Neural crest cell (in vitro differentiated cells): ENCODE results near the gene LRRN3. TPM values are rescaled to one million over a fixed set of nuclear protein-coding genes. Genes with fewer than 3 reads are reported as not detected.

Source experiments
- DNase-seq: peaks from one replicate; pipeline ENCODE4 v3.0.0; 2021; ENCODE audit warnings: low read depth, mixed read lengths, low spot score
- H3K27ac Mint-ChIP-seq: one replicate; pipeline ENCODE4 v1.8.0; 2021; ENCODE audit warnings: mild to moderate bottlenecking, mixed read lengths; ENCODE audit not compliant: unreplicated experiment
- H3K27me3 Mint-ChIP-seq: 2 replicates; pipeline ENCODE4 v1.8.0; 2021; ENCODE audit warnings: low read depth, mild to moderate bottlenecking, mixed read lengths
- H3K36me3 Mint-ChIP-seq: 2 replicates; pipeline ENCODE4 v1.8.0; 2021; ENCODE audit warnings: low read depth, mild to moderate bottlenecking, mixed read lengths
- H3K4me1 Mint-ChIP-seq: 2 replicates; pipeline ENCODE4 v1.8.0; 2021; ENCODE audit warnings: mixed read lengths
- H3K4me3 Mint-ChIP-seq: one replicate; pipeline ENCODE4 v1.8.0; 2021; ENCODE audit warnings: mild to moderate bottlenecking, mixed read lengths
- H3K9me3 Mint-ChIP-seq: 2 replicates; pipeline ENCODE4 v1.8.0; 2021; ENCODE audit warnings: mixed read lengths
- total RNA-seq: library from RNA; stranded (reverse); gene quantifications from 2 replicates; pipeline ENCODE4 v1.2.1, GENCODE V29; 2021
- TF ChIP-seq, protein P1 (sequence below): fragments of 200-600 bp; sonication (generic); conservative IDR thresholded peaks from 2 replicates; pipeline ENCODE4 v1.5.0; 2021; ENCODE audit warnings: antibody characterized with exemption, mild to moderate bottlenecking

The LRRN3 gene
- total RNA-seq, 1 donor from 2014 or later: 7.1 TPM

DNA sequence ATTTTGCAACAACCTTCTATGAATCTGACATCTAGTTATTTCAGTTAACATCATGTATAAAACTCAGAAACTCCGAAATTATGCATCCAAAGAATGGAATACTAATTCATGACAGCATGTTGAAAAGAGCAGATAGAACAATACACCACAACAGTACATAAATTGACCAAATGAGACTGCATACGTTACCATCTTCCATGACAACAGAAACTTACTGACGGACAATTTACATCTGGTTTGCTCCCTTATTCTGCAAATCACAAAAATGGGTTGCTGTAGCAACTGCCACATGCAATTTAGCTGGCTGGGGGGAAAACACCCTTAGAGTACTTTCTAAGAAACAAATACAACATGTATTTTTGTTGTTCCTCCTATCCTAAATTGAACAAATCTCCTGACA, 14.3 kb downstream of the LRRN3 start:
- Mint-ChIP-seq H3K4me1 (peaks cover 18% of the 10 kb centered on the region), H3K36me3 (no peaks in the 10 kb centered on the region), H3K27ac (no peak overlapping the region), H3K4me3 (no peak overlapping the region), H3K9me3 (no peaks in the 10 kb centered on the region), H3K27me3 (no peaks in the 10 kb centered on the region)
- no peak for DNase-seq
- TF ChIP-seq, protein P1, sequence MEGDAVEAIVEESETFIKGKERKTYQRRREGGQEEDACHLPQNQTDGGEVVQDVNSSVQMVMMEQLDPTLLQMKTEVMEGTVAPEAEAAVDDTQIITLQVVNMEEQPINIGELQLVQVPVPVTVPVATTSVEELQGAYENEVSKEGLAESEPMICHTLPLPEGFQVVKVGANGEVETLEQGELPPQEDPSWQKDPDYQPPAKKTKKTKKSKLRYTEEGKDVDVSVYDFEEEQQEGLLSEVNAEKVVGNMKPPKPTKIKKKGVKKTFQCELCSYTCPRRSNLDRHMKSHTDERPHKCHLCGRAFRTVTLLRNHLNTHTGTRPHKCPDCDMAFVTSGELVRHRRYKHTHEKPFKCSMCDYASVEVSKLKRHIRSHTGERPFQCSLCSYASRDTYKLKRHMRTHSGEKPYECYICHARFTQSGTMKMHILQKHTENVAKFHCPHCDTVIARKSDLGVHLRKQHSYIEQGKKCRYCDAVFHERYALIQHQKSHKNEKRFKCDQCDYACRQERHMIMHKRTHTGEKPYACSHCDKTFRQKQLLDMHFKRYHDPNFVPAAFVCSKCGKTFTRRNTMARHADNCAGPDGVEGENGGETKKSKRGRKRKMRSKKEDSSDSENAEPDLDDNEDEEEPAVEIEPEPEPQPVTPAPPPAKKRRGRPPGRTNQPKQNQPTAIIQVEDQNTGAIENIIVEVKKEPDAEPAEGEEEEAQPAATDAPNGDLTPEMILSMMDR: no peak

DNA sequence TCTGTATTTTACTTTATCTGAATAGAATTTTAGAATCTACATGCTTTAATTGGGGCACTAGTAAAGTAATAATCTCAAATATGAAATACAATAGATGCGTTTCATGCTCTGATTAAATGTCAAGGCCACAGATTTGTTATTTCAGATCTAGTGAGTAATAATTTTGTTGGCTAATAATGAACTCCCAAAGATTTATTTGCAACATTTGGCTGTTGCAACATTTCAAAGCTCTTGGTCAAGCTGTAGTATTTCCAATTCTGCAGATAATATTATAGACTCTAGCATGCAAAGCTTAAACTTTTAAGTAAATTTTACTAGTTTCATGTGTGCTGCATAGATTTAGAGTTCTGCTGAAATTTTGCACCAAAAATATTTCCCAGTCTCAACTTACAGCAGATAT, 16.7 kb downstream of the LRRN3 start:
- TF ChIP-seq, protein P1: no peak
- no peak for DNase-seq
- Mint-ChIP-seq H3K9me3 (no peaks in the 10 kb centered on the region), H3K27me3 (no peaks in the 10 kb centered on the region), H3K27ac (no peak overlapping the region), H3K4me1 (peaks cover 23% of the 10 kb centered on the region), H3K4me3 (no peak overlapping the region), H3K36me3 (peaks cover 3% of the 10 kb centered on the region)

DNA sequence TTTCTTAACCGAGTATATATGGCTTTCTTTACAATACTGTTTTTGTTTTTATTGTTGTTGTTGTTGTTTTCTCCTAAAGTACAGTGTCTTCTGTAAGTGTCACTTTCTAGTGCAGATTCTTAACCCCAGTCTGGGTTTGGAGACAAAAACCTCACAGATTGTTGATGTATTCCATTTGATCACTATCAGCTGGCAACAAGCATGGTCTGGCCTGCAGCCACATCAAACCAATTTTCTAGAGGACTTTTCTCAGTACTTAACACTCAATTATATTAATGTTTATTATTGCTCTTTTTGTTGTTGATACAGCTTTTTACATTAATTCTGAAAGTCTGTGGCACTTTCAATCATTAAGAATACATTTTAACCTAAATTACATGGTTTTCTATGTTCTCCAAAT, 17.1 kb downstream of the LRRN3 start:
- TF ChIP-seq, protein P1: no peak
- Mint-ChIP-seq H3K9me3 (no peaks in the 10 kb centered on the region), H3K36me3 (peaks cover 3% of the 10 kb centered on the region), H3K4me3 (no peak overlapping the region), H3K27ac (no peak overlapping the region), H3K27me3 (no peaks in the 10 kb centered on the region), H3K4me1 (peaks cover 27% of the 10 kb centered on the region)
- no peak for DNase-seq

DNA sequence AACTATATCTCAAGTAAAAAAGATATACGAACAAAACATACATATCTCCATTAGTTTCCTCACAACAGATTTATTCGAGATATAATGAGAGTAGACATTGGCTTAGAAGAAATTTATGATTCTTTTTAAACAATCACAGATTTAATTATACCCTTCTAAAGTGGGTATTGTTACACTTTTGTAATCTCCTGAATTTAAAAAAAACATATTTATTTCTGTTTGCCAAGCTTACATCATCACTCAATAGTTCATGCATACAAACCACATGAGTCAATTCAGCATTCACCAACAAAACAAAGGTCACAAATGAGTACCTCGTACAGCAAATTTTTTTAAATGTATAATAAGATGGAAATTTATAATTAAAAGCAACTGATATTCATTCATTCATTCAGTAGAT, 17.6 kb downstream of the LRRN3 start:
- TF ChIP-seq, protein P1: no peak
- H3K9me3 Mint-ChIP-seq: no peaks in the 10 kb centered on the region
- no peaks in the 10 kb centered on the region for H3K27me3 Mint-ChIP-seq
- peaks cover 32% of the 10 kb centered on the region for H3K4me1 Mint-ChIP-seq
- H3K36me3 Mint-ChIP-seq: peaks cover 3% of the 10 kb centered on the region
- no peak overlapping the region for H3K27ac Mint-ChIP-seq
- no peak for DNase-seq
- H3K4me3 Mint-ChIP-seq: no peak overlapping the region

DNA sequence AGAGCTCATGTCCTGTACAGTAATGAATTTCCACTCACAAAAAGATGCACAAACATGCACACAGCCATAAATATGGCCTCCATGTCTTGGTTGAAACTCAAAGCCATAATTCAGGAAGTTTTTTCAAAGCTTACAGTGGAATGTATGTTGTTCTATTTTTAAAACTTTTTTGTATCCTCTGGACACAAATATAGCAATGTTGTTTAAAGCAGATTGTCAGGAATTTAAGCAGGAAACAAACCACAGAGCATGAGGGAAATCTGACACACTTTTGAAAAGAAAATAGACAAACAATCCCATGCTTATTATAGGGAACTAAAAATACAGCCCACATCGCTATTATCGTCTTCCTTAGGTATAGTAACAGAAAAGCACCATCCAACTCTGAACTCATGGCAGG, 21.5 kb downstream of the LRRN3 start:
- Mint-ChIP-seq H3K27ac (no peak overlapping the region), H3K4me1 (peaks cover 29% of the 10 kb centered on the region), H3K36me3 (peaks cover 3% of the 10 kb centered on the region), H3K4me3 (no peak overlapping the region), H3K9me3 (no peaks in the 10 kb centered on the region), H3K27me3 (no peaks in the 10 kb centered on the region)
- no peak for DNase-seq
- TF ChIP-seq, protein P1: no peak
